K562 (cell line): ENCODE measurements around the gene PLXDC1. TPM values are rescaled to one million over a fixed set of nuclear protein-coding genes. Genes with fewer than 3 reads are reported as not detected.
A peak's percentile ranks its signal among the peaks of the same experiment; 100 is the strongest.

Experiments
- ARID3A ChIP-seq: IDR thresholded peaks from 2 replicates; pipeline ENCODE4 v1.6.1; 2012; ENCODE audit warnings: low read depth, low read length, improper control_type of control experiment, borderline replicate concordance
- BCL6 ChIP-seq: fragments of 250-450 bp; sonication (Bioruptor Pico); IDR thresholded peaks from 2 replicates; pipeline ENCODE4 v1.4.0; 2020
- BRD4 ChIP-seq: fragments of 200-600 bp; sonication (generic); IDR thresholded peaks from 2 replicates; pipeline ENCODE4 v1.6.1; 2017; ENCODE audit warnings: inconsistent platforms
- CBX5 ChIP-seq: IDR thresholded peaks from 2 replicates; pipeline ENCODE4 v1.6.1; 2014; ENCODE audit warnings: low read depth, borderline replicate concordance
- DMBX1 ChIP-seq: fragments of 250-450 bp; sonication (Bioruptor Pico); IDR thresholded peaks from 2 replicates; pipeline ENCODE4 v1.8.0; 2022; ENCODE audit warnings: inconsistent platforms, mild to moderate bottlenecking, moderate library complexity, borderline replicate concordance
- E2F3 ChIP-seq: fragments of 250-450 bp; sonication (Bioruptor Pico); IDR thresholded peaks from 2 replicates; pipeline ENCODE4 v1.4.0; 2020; ENCODE audit warnings: mild to moderate bottlenecking
- ELF2 ChIP-seq: fragments of 250-450 bp; sonication (Bioruptor Pico); IDR thresholded peaks from 2 replicates; pipeline ENCODE4 v1.5.0; 2021; ENCODE audit warnings: mild to moderate bottlenecking
- ELF4 ChIP-seq: fragments of 450-650 bp; formaldehyde crosslinking; IDR thresholded peaks from 2 replicates; pipeline ENCODE4 v1.4.0; 2022; ENCODE audit warnings: missing genetic modification characterization
- FOXP1 ChIP-seq: sonication (generic); formaldehyde crosslinking; IDR thresholded peaks from 2 replicates; pipeline ENCODE4 v1.8.0; 2022; ENCODE audit warnings: mild to moderate bottlenecking, missing genetic modification reagents
- GABPB2 ChIP-seq: fragments of 250-450 bp; sonication (Bioruptor Pico); conservative IDR thresholded peaks from 2 replicates; pipeline ENCODE4 v1.5.1; 2021; ENCODE audit warnings: mild to moderate bottlenecking
- HCFC1 ChIP-seq: IDR thresholded peaks from 2 replicates; pipeline ENCODE4 v1.6.1; 2012; ENCODE audit warnings: low read depth, low read length, improper control_type of control experiment
- KLF1 ChIP-seq: fragments of 450-650 bp; IDR thresholded peaks from 2 replicates; pipeline ENCODE4 v1.6.1; 2016; ENCODE audit warnings: missing genetic modification characterization, missing compliant biosample characterization
- KLF6 ChIP-seq: fragments of 250-450 bp; sonication (Bioruptor Pico); IDR thresholded peaks from 2 replicates; pipeline ENCODE4 v1.4.0; 2020; ENCODE audit warnings: mild to moderate bottlenecking, moderate library complexity, borderline replicate concordance
- NFXL1 ChIP-seq: fragments of 450-650 bp; formaldehyde crosslinking; IDR thresholded peaks from 2 replicates; pipeline ENCODE4 v1.4.0; 2021; ENCODE audit warnings: mild to moderate bottlenecking
- POLR2AphosphoS5 ChIP-seq: IDR thresholded peaks from 2 replicates; pipeline ENCODE4 v1.6.1; 2011; ENCODE audit warnings: mild to moderate bottlenecking, low read depth, low read length, moderate library complexity; ENCODE audit not compliant: control insufficient read depth, insufficient read depth
- ZHX1 ChIP-seq: fragments of 150-350 bp; conservative IDR thresholded peaks from 2 replicates; pipeline ENCODE4 v1.6.1; 2014; ENCODE audit warnings: low read length
- ZNF197 ChIP-seq: fragments of 200-800 bp; sonication (Bioruptor generic); IDR thresholded peaks from 2 replicates; pipeline ENCODE4 v1.6.1; 2016; ENCODE audit warnings: low read depth, missing genetic modification characterization, missing compliant biosample characterization
- ZNF408 ChIP-seq: fragments of 250-450 bp; sonication (Bioruptor Pico); IDR thresholded peaks from 2 replicates; pipeline ENCODE4 v1.4.0; 2020; ENCODE audit warnings: low read depth, mild to moderate bottlenecking, moderate library complexity
- ZNF431 ChIP-seq: sonication (generic); formaldehyde crosslinking; IDR thresholded peaks from 2 replicates; pipeline ENCODE4 v1.8.0; 2022; ENCODE audit warnings: mild to moderate bottlenecking, missing genetic modification reagents
- ZNF668 ChIP-seq: fragments of 250-450 bp; sonication (Bioruptor Pico); IDR thresholded peaks from 2 replicates; pipeline ENCODE4 v1.8.0; 2022; ENCODE audit warnings: mild to moderate bottlenecking, inconsistent platforms
- polyA plus RNA-seq, 8 experiments: library from polyadenylated mRNA; depleted of rRNA in 4 of 8; stranded (reverse) in 5 of 8; unstranded in 3 of 8; fragments of >200 nt; fragmentation: Nextera tagmentation in 2 of 8; fragmentation: Illumina TruSeq in 1 of 8; extraction: Ambion mirVana in 2 of 8; extraction: Trizol in 1 of 8; gene quantifications; 2 replicates each; pipeline versions ENCODE4 v1.2.1 to v1.2.3, GENCODE V29; 2011 to 2014; ENCODE audit warnings: inconsistent platforms in 1 of 8, missing spikeins in 1 of 8
- total RNA-seq, 7 experiments: library from RNA; depleted of rRNA in 6 of 7; stranded (reverse); fragments of >200 nt in 6 of 7; fragmentation: Illumina TruSeq in 2 of 7; extraction: Trizol in 2 of 7; gene quantifications; 2 replicates each; pipeline versions ENCODE4 v1.2.1 to v1.2.3, GENCODE V29; 2011 to 2021; ENCODE audit warnings: low replicate concordance in 1 of 7
- TF ChIP-seq, protein P1 (sequence below), 3 experiments: fragments of 200-800 bp in 1 of 3; fragments of 250-450 bp in 1 of 3; fragments of 450-650 bp in 1 of 3; sonication (Bioruptor Pico) in 1 of 3; sonication (Bioruptor generic) in 1 of 3; formaldehyde crosslinking in 1 of 3; IDR thresholded peaks; 2 replicates each; pipeline versions ENCODE4 v1.6.1 to v1.8.0; 2016 to 2022; ENCODE audit warnings: mild to moderate bottlenecking in 2 of 3, missing genetic modification characterization in 2 of 3, missing compliant biosample characterization in 1 of 3, moderate library complexity in 1 of 3

Gene PLXDC1
- total and polyA plus RNA-seq, 9 of the 15 experiments (the other 6 are each of a cell fraction or from before 2014, with no cell fraction given), result not detected

GRCh38 chr17:39014044-39014794 is 137.2 kb downstream of the PLXDC1 start (continued):
- peak; percentile 95 for TF ChIP-seq E2F3 (CRISPR knock-in tag)
- no peak for TF ChIP-seq CBX5
- TF ChIP-seq HCFC1, result no peak
- peak; percentile 92 for TF ChIP-seq ELF2 (CRISPR knock-in tag)
- TF ChIP-seq KLF6 (CRISPR knock-in tag), result peak; percentile 99
- TF ChIP-seq ELF4 (CRISPR knock-in tag), result peak; percentile 65; the same call in 1 of the 2 replicates
- TF ChIP-seq KLF1 (tag), result 0 out of 2 replicates have a peak, but pooled peaks have one; percentile 31
- TF ChIP-seq POLR2AphosphoS5, result no peak
- TF ChIP-seq GABPB2 (CRISPR knock-in tag), result no peak
- TF ChIP-seq ZNF668 (CRISPR knock-in tag), result peak; percentile 99
- no peak for TF ChIP-seq ZNF408 (CRISPR knock-in tag)
- TF ChIP-seq FOXP1 (CRISPR knock-in tag), result no peak
- no peak for TF ChIP-seq BRD4
- TF ChIP-seq, protein P1, sequence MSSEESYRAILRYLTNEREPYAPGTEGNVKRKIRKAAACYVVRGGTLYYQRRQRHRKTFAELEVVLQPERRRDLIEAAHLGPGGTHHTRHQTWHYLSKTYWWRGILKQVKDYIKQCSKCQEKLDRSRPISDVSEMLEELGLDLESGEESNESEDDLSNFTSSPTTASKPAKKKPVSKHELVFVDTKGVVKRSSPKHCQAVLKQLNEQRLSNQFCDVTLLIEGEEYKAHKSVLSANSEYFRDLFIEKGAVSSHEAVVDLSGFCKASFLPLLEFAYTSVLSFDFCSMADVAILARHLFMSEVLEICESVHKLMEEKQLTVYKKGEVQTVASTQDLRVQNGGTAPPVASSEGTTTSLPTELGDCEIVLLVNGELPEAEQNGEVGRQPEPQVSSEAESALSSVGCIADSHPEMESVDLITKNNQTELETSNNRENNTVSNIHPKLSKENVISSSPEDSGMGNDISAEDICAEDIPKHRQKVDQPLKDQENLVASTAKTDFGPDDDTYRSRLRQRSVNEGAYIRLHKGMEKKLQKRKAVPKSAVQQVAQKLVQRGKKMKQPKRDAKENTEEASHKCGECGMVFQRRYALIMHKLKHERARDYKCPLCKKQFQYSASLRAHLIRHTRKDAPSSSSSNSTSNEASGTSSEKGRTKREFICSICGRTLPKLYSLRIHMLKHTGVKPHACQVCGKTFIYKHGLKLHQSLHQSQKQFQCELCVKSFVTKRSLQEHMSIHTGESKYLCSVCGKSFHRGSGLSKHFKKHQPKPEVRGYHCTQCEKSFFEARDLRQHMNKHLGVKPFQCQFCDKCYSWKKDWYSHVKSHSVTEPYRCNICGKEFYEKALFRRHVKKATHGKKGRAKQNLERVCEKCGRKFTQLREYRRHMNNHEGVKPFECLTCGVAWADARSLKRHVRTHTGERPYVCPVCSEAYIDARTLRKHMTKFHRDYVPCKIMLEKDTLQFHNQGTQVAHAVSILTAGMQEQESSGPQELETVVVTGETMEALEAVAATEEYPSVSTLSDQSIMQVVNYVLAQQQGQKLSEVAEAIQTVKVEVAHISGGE (CRISPR knock-in tag; IDR thresholded peaks at IDR 0.05), result peak in 1 of 3 experiments; percentile 79; a peak in 2 of 6 replicates
- TF ChIP-seq ZHX1, result no peak
- peak; percentile 98 for TF ChIP-seq NFXL1
- TF ChIP-seq BCL6 (CRISPR knock-in tag), result peak; percentile 84
- peak; percentile 100 for TF ChIP-seq DMBX1 (CRISPR knock-in tag)
- 0 out of 2 replicates have a peak, but pooled peaks have one; percentile 55 for TF ChIP-seq ARID3A
- peak; percentile 96 for TF ChIP-seq ZNF197 (CRISPR knock-in tag)
- TF ChIP-seq ZNF431 (CRISPR knock-in tag), result no peak
